NCI-H2196 (cell line): ENCODE data around the gene MMEL1.

Experiments used
- DNase-seq: peaks from one replicate; lab custom pipeline; 2025; ENCODE audit not compliant: unreplicated experiment; lab: John Stamatoyannopoulos, UW

The MMEL1 gene

GRCh38 chr1:2547210-2548067, 85.4 kb downstream of the MMEL1 start:
- no peak for DNase-seq

- DNase-seq, result peak; percentile 96
These were observed 86.2 kb downstream of the MMEL1 start for GRCh38 chr1:2546515-2547209.

DNA sequence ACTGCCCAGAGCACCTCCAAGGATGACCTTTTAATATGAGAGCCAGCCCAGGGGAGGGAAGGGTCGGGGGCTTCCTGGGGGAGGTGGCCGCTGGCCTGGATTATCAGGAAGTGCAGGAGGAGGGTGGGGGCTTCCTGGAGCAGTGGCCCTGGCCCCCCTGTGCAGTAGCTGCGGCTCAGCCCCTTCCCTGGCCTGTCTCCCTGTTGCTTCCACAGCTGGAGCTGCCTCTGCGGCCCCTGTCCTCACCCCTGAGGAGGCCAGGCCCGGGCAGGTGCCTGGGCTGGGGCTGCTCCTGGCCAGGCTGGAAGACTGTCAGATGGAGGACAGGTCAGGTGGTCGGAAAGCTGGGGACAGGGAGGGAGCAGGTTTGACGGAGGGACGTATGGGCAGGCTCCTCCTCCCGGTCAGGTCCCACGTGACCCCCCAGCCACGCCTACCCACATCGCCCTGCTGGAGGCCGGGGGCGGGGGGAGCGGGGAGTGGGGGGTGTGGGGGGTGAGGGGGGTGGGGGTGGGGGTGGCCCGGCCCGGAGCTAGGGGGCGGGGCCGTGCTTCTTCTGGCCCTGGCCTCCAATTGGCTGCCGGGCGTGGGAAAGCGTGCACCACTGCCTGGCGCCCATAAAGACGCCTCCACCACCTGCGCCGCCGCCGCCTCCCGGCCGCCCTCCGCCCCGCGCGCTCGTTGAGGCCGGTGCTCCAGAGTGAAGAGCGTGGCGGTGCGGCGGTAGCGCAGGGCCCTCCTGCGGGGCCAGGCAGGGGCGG, 86.9 kb downstream of the MMEL1 start:
- DNase-seq, result peak; percentile 92

- no peak for DNase-seq
These were observed 87.8 kb downstream of the MMEL1 start for GRCh38 chr1:2544875-2545640.

DNA sequence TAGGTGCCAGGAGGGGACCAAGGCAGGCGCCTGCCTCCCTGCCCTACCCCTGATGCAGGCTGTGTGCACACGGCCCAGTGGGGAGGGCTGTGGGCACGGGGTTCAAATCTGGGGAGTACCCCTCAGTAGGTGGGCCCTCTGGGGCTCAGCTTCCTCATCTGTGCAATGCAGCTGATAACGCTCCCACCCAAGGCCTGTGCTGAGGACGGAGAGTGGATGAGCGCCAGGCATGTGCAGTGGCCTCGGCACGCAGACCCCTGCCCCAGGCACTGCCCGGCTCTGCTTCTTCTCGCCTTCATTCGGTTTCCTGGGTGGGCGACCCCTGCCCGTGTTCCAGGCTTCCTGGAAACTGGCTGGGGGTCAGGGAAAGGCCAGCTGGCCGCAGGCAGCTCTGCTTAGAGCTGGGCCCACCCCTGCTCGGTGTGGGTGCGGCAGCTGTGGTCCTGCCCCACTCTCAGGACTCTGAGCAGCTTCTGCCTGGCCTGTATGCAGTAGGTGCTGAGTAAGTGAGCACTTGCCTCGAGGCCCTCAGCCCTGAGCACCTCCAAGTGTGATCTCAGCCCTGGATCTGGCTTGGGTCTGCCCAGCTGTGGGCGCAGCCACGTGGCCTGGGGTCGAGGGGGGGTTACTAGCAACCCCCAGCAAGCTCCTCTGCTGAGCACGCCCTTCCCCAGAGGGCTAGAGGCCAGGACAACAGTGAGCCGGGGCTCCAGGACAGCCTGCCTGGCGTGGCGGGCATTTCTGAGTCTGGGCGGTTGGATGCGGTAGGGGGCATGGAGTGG, 88.5 kb downstream of the MMEL1 start:
- DNase-seq, result no peak

GRCh38 chr1:2543543-2544092, 89.2 kb downstream of the MMEL1 start:
- no peak for DNase-seq

- no peak for DNase-seq
These were observed 90.4 kb downstream of the MMEL1 start for GRCh38 chr1:2542246-2542915.

GRCh38 chr1:2541619-2542245, 91.1 kb downstream of the MMEL1 start:
- DNase-seq, result peak; percentile 17

GRCh38 chr1:2540816-2541492, 91.9 kb downstream of the MMEL1 start:
- DNase-seq, result no peak
